GM19238 (cell line): ENCODE measurements around the gene CFAP97D1.

Experiments
- DNase-seq: peaks from one replicate; pipeline ENCODE4 v3.0.0; 2011; ENCODE audit warnings: low spot score; ENCODE audit not compliant: insufficient read length

CFAP97D1 gene

DNA sequence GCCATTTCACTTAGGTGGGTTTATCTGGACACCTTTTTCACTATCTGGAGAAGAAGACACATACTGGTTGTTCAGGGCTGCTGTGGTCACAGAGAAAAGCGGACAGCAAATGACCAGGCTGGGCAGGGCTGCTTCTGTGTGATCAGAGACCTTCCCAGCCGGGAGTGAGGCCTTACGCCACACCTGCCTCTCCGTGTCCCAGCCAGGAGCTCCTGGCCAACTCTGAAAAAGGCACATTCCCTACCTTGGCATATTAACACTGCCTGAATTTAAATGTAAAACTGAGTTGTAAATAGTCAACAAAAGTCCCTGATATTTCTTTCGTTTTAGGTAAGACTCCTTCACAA, 12.5 kb upstream of the CFAP97D1 start:
- no peak for DNase-seq

DNA sequence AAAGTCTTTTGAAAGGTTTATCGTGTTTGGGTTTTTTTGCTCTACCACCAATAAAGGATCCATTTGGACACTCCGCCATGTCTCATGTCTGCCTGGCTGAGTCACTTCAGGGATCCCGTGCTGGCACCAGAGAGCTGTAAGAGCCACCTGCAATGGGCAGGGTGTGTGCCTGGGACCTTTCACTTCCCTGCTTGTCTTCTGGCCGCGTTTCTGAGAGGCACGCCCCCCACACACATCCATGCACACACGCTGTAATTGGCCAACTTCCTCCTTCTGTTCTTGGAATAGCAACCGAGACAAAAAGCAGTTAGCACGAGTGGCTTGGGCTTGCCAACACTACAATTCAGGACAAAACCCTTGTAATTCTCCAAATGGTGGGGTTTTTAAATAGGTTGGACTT, 11.9 kb upstream of the CFAP97D1 start:
- no peak for DNase-seq

DNA sequence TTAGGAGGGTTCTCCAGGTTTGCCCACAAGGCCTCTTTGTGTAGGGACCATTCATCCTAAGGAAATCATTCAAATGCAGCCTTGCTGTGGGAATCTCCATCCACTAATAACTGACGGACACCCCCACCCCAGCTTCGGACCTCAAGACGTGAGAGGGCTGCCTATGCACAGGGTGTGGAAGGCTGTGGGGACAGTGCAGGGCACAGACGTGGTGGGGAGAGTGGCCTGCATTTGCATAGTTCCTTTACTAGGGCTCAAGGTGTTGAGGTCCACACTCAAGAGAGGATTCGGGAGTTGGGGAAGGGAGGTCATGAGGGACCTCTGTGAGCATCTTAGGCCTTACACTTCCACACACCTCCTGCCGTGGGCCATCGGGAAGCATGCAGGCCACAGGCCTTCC, 11.3 kb upstream of the CFAP97D1 start:
- no peak for DNase-seq

DNA sequence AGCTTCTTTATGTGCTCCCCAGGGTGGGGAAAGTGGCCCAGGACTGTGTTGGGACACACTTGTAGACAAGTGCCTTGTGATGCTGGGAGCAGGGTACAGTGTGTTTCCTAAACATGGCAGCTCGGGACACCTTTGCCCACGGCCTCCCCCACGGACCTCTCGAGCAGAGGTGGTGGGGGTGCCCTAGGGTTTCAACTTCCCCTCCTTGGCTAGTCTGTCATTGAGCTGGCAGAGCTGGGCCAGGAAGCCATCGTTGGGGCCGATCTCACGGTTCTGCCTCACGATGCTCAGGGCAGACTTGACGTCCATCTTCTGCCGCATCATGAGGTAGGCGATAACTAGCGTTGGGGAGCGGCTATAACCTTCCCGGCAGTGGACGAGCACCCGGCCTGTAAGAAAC, 10.8 kb upstream of the CFAP97D1 start:
- no peak for DNase-seq

DNA sequence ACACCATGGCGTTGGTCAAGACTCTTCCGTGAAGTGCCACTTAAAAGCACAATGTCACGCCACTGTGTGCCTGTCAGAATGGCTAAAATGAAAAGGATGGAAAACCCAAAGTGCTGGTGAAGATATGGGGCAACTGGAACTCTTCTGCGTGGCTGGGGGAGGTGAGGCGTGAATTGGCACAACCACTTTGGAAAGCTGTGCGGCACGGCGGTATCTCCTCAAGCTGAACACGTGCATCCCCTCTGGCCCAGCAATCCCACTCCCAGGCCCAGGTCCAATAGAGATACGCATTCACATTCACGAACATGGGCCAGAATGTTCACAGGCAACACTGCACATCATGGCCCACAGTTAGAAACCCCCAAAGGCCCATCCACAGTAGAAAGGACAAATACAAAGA, 10.4 kb upstream of the CFAP97D1 start:
- no peak for DNase-seq

DNA sequence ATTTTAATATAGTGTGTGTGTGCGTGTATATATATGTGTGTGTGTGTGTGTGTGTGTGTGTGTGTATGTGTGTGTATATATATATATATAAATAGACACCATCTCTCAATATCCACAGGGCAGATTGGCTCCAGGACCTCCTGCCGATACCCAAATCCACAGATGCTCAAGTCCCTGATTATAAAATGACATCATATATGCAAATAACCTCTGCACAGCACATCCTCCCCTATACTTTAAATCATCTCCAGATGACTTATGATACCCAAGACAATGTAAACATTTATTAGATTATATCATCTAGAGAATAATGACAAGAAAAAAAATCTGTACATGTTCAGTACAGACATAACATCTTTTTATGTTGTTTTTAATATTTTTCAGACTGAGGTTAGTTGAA, 9.3 kb upstream of the CFAP97D1 start:
- no peak for DNase-seq

DNA sequence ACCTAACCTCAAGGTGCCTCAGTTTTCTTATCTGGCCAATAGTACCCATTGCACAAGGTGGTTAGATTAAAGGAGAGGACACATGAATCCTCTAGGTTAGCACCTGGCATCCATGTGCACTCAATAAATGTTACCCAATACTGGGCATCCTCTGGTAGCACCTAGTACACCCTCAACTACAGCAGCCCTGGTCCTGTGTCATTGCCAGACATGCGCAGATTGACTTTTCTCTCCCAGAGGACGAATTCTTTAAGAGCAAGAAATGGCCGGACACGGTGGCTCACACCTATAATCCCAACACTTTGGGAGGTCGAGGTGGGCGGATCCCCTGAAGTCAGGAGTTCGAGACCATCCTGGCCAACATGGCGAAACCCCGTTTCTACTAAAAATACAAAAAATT, 8.8 kb upstream of the CFAP97D1 start:
- DNase-seq = no peak

DNA sequence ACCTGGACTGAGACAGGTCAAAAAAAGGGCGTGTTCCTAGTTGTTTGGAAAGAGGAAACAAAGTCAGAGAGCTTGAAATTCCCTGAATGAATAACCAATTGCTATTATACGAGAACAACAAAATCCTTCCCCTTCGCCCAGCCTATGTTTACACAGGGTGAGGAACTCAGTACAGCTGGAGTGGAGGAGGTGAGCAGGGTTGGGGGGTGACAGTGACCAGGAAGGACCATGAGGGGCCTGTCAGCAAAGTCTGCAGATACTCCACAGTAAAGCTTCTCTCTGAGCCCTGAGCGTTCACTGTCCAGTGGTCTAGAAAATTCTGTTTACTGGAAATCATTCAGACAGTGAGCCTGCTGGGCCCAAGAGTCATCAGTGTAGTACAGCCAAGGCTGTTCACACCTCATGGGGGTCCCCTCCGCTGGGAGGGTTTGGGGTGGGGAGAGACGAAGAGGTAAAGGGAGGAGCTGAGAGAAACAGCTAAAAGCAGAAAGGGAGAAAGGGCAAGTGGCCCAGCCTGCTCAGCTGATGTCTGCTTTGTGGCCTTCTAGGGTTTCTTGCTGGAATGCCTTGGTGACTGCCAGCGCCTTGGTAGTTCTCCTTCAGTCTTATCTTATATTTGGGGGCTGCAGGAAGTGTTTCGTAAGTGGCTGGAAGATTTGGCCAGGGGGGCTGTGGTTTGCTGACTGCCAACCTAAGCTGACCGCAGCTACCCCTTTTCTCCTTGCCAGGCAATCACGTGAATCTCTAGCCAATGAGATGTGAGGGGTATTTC, 7.2 kb upstream of the CFAP97D1 start:
- no peak for DNase-seq

DNA sequence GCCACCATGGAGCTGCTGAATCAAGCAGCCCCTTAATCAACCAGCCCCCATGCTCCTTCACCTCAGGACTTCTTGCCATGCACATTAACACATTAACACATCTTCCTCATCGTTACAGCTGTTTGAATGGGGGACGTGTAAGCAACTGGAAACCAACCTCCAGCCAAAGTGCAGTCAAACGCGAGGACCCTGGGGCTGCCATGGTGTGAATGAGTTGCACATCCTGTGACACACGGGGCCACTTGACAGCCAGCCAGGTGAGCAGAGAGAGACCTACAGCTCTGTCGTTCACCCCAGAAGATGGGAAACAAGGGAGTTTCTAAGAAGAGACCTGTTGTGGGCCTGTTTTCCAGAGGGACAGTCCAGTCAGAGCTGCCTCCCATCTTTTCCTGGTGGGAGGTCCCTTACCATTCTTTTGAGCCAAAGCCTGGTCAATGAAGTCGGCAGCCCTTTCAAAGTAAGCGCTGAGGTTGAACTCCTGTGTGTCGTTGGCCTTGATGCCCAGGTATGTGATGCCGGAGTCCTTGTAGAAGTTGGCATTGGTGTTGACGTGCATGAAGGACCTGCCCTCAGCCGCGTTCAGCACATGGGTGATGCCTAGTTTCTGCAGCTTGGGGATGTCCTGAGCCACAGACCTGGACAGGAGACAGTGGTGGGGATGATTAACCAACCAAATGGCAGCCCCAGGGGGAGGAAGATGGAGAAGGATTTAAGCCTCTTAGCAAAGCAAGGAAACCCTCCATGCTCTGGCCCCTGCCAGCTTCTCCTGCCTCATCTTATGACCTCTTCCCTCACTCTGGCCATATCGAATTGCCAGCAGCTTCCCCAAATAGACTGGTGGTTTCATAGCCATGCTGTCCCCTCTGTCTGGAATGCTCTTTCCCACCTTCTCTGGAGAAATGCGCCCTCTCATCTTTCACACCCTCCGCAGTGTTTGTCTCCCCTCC, 5.7 kb upstream of the CFAP97D1 start:
- no peak for DNase-seq

DNA sequence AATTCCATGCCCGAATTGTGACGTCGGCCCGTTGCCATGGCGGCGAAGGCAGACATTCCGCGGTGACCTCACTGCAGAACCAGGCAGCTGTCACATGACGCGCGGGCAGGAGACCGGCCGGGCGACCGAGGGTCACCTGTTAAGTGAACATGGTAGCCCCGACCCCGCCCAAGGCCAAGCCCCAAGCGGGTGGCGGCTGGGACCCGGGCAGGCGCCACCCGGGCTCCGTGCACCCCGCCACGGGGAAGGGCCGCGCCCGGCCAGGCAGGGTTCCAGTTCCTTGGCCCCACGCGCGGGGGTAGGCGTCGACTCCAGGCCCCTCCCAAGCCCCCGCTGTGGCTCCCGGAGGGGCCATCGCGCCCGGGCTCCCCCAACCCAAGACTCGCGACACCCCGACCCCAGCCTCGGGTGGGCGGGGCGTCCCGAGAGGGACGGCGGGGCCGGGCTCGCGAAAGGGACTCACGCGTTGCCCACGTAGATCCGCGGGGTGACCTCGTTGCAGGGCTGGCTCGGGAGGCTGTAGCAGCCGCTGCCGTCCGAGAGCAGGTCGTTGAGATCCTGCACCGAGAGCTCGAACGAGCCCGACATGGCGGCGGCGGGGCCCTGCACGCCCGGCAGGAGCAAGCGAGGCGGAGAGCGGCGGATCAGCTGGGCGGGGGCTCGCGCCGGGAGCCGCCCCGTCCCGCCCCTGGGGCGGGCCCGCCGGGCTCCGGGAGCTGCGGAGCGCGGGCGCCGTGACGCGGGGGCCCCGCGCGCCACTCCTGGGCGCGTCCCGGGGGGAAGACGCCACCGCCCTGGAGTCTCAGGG, 1.7 kb upstream of the CFAP97D1 start, which contains the start of gene DUSP3:
Gene DUSP3, minus strand, starts transcription at position 641 of the 808 bp plus-strand sequence. Its CDS starts 53 bp downstream, at position 588.
- DNase-seq = peak; percentile 89

DNA sequence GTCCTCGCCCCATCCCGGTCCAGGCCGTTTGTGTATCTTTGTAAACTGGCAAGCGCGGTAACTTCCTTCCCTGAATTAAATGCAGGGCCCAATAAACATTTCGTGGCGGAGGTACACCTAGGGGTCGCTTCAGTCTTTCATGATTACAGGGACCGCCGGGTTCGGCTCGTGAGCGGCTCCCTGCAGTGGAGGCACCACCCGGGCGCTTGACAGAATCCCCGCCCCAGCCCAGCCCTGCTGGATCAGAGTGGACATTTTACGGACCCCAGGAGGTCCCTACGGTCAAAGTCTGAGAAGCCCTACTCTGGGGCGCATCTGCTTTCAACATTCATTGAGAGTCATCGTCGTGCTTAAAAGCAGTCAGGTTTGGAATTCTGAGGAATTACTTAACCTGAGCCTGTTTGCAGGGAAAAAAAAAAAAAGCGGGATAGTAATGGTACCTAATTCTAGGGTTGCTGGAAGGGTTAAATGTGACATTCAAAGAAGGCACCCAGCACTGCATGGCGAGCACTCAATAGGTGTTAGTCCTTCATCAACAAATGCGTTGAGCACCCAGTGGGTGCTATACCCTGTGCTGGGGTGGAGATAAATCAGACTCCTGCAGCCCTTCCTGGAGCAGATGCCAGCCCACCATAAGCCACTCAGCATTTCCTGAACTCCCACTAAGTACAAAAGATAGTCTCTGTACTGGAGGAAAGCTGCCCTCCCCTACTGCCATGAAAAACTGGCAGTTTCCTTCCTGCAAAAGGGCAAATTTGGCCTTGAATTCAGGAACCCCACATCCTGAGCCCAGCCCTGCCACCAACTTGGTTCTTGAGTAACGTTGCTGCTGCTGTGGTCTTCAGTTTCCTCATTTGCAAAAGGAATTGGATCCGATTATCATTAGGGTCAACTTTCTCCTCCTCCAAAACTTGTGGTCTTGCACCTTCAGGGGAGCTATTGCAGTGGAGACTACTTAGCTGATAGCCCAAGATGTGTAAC, 800 bp upstream of the CFAP97D1 start:
- DNase-seq = no peak

DNA sequence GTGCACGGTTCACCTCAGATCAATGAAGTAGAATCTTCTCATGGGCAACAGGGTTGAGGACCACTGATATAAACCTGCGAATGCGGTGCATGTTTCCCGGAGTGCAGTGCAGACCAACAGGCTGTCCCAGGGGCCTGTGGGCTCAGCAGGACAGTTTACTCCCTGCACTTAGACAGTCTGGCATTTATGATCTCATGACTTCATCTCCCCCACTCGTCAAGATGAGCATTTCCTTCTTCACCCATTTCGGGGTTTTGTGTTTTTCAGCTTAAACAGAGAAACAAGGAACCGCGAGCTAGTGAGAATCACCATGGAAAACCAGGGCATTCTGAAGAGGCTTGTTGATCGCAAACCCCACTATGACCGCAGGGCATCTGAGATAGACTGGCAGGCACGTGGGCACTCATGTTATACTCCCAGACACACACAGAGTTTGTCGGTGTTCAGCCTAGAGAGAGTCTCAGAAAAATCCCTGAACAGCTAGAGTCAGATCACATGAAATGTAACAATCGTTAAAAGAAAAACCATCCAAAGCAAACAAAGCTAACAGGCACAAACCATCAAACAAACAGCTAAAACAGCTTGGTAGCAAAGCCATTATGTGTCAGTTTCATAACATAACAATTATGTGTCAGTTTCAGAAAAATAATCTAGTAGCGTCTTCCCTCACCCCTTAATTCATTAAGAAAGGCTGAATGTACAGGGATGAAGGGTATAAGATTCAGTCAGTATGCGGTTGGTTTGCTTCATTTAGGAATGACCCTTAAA, 2.9 kb downstream of the CFAP97D1 start:
- DNase-seq = no peak

DNA sequence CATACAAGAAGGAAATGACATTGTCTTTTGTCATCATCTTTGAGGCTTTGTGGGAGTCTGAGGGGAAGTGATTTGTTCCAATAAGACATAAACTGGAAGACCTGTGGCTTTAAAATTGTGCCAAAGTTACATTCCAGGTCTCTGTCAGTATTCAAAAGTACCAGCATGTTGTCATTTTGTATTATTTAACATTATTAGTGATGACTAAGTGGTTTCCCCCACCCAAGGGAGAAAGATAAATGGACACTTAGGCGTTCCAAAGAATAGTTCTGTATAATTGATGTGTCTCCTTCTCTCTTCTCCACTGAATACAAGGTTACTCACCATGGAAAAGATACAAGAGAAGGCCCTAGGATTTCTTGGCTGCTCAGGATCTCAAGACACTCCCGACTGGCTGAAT, 3.8 kb downstream of the CFAP97D1 start:
- DNase-seq = no peak

DNA sequence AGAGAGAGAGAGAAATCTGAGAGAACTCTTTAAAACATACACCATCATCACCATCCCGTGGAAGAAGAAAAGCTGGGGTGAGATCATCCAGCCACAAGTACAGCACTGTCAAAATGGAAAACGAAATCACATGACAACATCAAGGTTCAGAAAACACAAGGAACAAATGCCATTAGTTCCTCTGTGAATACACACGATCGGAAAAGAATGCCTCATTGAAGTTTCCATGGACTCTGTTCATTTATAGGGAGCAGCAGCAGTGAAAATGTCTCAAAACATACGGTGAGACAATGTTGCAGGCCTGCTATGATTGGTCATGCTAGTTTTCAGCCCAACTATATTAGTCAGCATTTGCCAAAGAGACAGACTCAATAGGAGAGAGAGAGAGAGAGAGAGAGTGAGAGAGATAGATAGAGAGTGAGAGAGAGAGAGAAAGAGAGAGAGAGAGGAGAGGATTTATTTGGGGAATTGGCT, 4.4 kb downstream of the CFAP97D1 start:
- DNase-seq = no peak

DNA sequence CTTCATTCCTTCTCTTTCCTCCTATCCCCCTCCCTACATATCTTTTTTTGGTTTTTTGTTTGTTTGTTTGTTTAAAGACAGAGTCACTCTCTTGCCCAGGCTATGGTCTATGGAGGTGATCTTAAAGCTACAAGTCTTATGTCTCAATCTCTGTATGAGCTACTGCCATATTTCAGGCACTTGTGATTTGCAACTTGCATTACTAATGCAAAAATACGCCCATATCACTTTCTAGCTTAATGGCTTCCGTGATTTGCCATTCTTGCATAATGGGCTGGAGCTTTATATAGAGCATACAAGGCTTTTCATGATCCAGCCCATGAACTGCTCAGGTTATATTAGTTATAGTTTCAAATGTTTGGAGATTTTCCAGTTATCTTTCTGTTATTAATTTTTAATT, 7.5 kb downstream of the CFAP97D1 start:
- DNase-seq = no peak

DNA sequence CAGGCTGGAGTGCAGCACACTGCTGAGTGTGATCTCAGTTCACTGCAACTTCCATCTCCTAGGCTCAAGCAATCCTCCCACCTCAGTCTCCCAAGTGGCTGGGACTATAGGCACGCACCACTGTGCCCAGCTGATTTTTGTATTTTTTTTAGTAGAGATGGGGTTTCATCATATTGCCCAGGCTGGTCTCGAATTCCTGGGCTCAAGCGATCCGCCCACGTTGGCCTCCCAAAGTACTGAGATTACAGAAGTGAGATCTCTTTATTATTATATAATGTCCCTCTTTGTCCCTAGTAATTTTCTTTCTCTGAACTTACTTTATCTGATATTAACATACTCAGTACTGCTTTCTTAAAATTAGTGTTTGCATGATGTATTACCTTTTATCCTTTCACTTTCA, 8.3 kb downstream of the CFAP97D1 start:
- DNase-seq = no peak

DNA sequence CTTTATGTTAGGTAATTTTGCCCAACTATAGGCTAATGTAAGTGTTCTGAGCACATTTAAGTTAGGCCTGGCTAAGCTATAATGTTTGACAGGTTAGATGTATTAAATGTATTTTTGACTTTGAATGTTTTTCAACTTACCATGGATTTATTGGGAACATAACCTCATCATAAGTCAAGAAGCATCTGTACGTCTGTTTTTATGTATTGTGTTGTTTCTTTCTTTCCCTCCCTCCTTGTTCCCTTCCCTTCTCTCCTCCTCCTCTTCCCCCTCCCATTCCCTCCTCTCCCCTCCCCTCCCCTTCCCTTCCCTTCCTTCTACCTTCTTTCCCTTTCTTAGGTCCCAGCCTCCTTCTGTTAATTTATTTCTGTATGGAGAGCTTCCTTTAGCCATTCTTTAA, 9.2 kb downstream of the CFAP97D1 start:
- DNase-seq = no peak

DNA sequence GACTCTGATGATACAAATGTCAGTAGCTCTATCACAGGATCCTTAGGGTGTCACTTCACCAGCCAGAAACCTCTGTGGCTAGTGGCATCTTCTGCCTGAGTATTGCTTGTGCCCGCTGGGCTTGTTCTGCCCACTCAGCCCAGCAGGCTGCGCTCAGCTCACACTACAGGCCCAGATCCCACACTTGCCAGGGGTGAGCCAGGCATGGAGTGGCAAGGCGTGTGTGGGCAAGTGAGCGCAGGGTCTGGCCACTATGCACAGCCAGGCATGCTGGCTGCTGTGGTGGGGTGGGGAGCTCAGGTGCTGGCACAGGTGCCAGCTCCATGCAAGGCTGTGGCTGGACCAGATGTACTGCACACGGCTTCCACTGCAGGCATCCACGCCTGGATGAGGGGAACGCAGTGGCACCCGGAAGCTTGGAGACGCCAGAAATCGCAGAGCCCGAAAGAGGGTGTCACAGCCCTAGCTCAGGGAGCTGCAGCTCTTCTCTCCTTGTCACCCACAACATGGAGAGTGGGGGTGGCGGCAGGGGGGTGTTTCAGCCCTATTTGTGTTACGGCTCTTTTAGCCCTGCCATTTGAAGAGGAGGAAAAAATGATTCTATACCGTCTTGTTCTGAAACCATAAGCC, 10.2 kb downstream of the CFAP97D1 start:
- DNase-seq = no peak

DNA sequence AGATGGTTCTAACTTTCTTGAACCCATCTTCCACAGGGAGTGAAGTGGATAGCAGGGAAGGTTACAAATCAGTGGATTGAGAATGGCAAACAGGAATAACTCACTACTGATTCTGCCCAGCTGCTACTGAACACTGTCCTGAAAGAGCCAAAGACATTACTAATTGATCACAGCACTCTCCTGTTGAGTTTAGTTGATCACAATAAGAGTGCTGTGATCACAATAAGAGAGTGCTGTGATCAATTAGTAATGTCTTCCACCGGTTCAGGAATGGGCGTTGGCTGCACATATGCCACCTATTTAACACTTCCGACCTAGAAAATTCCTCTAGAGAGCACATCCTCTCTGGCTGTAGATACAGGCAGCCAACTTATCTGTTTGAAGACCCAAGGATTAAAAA, 11.4 kb downstream of the CFAP97D1 start:
- no peak for DNase-seq
